Panc1 (cell line): ENCODE data around the gene LRRC70. TPM values are rescaled to one million over a fixed set of nuclear protein-coding genes. Genes with fewer than 3 reads are reported as not detected.

Source experiments
- ATAC-seq: fragments of 200-7000 bp; cut with Tn5 transposase; 2 replicates; pipeline ENCODE4 v1.9.1; 2020; ENCODE audit warnings: mild to moderate bottlenecking, moderate library complexity
- BruUV-seq: library from RNA; stranded (reverse); fragments of 400-500 nt; replicated peaks from 2 replicates; lab custom pipeline; 2021; lab: Mats Ljungman, UMichigan
- CTCF ChIA-PET: fragments of 300-600 bp; sonication (Branson Sonifier 250); formaldehyde crosslinking; loops from one replicate; lab custom pipeline; 2022; ENCODE audit warnings: antibody characterized with exemption; lab: Charles Lee
- POLR2A ChIA-PET: fragments of 300-600 bp; sonication (Branson Sonifier 250); formaldehyde crosslinking; loops from one replicate; lab custom pipeline; 2022; ENCODE audit warnings: antibody characterized with exemption; lab: Charles Lee
- DNase-seq: peaks from one replicate; pipeline ENCODE4 v3.0.0-alpha.2; 2010; ENCODE audit warnings: low read depth, low spot score
- H3K27ac ChIP-seq: 2 replicates; pipeline ENCODE4 v1.5.1; 2011; ENCODE audit warnings: mild to moderate bottlenecking, low read length, inconsistent platforms
- H3K27me3 ChIP-seq: fragments of 200-500 bp; sonication (Bioruptor generic); 2 replicates; pipeline ENCODE4 v1.6.0; 2014; ENCODE audit warnings: low read length, inconsistent platforms; ENCODE audit not compliant: control insufficient read depth, insufficient read depth
- H3K36me3 ChIP-seq: fragments of 200-500 bp; sonication (Bioruptor generic); 2 replicates; pipeline ENCODE4 v1.5.1; 2014; ENCODE audit warnings: inconsistent platforms, mild to moderate bottlenecking, low read length, moderate library complexity; ENCODE audit not compliant: control insufficient read depth, insufficient read depth
- H3K4me1 ChIP-seq: 2 replicates; pipeline ENCODE4 v1.5.1; 2011; ENCODE audit warnings: inconsistent platforms, mild to moderate bottlenecking, low read length, moderate library complexity; ENCODE audit not compliant: control insufficient read depth, insufficient read depth
- H3K4me3 ChIP-seq, 2 experiments: 2 replicates each; pipeline ENCODE4 v1.5.1; 2011 to 2012; ENCODE audit warnings: low read depth in 2 of 2, low read length in 2 of 2, mild to moderate bottlenecking in 2 of 2, inconsistent platforms in 1 of 2, moderate library complexity in 1 of 2
- H3K9me3 ChIP-seq: fragments of 200-500 bp; sonication (Bioruptor generic); 2 replicates; pipeline ENCODE4 v1.5.1; 2014; ENCODE audit warnings: low read depth, mild to moderate bottlenecking, inconsistent platforms, low read length, moderate library complexity; ENCODE audit not compliant: control insufficient read depth, insufficient read depth
- POLR2AphosphoS5 ChIP-seq: IDR thresholded peaks from 2 replicates; pipeline ENCODE4 v1.6.1; 2012; ENCODE audit warnings: mild to moderate bottlenecking, low read depth, low read length, moderate library complexity
- SIN3A ChIP-seq: IDR thresholded peaks from 2 replicates; pipeline ENCODE4 v1.6.1; 2012; ENCODE audit warnings: low read depth, mild to moderate bottlenecking, low read length, moderate library complexity, borderline replicate concordance; ENCODE audit not compliant: insufficient read depth
- TCF7L2 ChIP-seq: IDR thresholded peaks from 2 replicates; pipeline ENCODE4 v1.6.1; 2011; ENCODE audit warnings: mild to moderate bottlenecking, low read depth, low read length, inconsistent platforms
- in situ Hi-C: cut with HindIII; loops from 2 replicates; pipeline ENCODE4 v1.10.0; 2016; ENCODE audit warnings: low sequenced_read_pairs, low pct_unique_long_range_greater_than_20kb
- intact Hi-C: fragments of 100-400 bp; cut with micrococcal nuclease; formaldehyde crosslinking; loops from one replicate; pipeline ENCODE4 v1.10.0; 2022; ENCODE audit not compliant: unreplicated experiment
- total RNA-seq: library from RNA; stranded (reverse); gene quantifications from one replicate; pipeline ENCODE4 v1.2.1, GENCODE V29; 2021; ENCODE audit not compliant: unreplicated experiment
- TF ChIP-seq, protein P1 (sequence below): fragments of 450-650 bp; IDR thresholded peaks from 2 replicates; pipeline ENCODE4 v1.5.1; 2017; ENCODE audit warnings: mild to moderate bottlenecking
- TF ChIP-seq, protein P2 (sequence below), 2 experiments: IDR thresholded peaks; 2 replicates each; pipeline ENCODE4 v1.6.1; 2011 to 2012; ENCODE audit warnings: low read depth in 2 of 2, control low read depth in 1 of 2, low read length in 1 of 2, mild to moderate bottlenecking in 1 of 2, moderate library complexity in 1 of 2; ENCODE audit not compliant: insufficient read depth in 1 of 2

The LRRC70 gene
- total RNA-seq, 1 experiment from 2014 or later = 0.13 TPM

- no peak for DNase-seq
- no peak overlapping the region for H3K4me3 ChIP-seq
- ChIA-PET POLR2A (no interaction called here), CTCF (no interaction called here)
- TF ChIP-seq, protein P1, sequence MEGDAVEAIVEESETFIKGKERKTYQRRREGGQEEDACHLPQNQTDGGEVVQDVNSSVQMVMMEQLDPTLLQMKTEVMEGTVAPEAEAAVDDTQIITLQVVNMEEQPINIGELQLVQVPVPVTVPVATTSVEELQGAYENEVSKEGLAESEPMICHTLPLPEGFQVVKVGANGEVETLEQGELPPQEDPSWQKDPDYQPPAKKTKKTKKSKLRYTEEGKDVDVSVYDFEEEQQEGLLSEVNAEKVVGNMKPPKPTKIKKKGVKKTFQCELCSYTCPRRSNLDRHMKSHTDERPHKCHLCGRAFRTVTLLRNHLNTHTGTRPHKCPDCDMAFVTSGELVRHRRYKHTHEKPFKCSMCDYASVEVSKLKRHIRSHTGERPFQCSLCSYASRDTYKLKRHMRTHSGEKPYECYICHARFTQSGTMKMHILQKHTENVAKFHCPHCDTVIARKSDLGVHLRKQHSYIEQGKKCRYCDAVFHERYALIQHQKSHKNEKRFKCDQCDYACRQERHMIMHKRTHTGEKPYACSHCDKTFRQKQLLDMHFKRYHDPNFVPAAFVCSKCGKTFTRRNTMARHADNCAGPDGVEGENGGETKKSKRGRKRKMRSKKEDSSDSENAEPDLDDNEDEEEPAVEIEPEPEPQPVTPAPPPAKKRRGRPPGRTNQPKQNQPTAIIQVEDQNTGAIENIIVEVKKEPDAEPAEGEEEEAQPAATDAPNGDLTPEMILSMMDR = no peak
- TF ChIP-seq, protein P2, sequence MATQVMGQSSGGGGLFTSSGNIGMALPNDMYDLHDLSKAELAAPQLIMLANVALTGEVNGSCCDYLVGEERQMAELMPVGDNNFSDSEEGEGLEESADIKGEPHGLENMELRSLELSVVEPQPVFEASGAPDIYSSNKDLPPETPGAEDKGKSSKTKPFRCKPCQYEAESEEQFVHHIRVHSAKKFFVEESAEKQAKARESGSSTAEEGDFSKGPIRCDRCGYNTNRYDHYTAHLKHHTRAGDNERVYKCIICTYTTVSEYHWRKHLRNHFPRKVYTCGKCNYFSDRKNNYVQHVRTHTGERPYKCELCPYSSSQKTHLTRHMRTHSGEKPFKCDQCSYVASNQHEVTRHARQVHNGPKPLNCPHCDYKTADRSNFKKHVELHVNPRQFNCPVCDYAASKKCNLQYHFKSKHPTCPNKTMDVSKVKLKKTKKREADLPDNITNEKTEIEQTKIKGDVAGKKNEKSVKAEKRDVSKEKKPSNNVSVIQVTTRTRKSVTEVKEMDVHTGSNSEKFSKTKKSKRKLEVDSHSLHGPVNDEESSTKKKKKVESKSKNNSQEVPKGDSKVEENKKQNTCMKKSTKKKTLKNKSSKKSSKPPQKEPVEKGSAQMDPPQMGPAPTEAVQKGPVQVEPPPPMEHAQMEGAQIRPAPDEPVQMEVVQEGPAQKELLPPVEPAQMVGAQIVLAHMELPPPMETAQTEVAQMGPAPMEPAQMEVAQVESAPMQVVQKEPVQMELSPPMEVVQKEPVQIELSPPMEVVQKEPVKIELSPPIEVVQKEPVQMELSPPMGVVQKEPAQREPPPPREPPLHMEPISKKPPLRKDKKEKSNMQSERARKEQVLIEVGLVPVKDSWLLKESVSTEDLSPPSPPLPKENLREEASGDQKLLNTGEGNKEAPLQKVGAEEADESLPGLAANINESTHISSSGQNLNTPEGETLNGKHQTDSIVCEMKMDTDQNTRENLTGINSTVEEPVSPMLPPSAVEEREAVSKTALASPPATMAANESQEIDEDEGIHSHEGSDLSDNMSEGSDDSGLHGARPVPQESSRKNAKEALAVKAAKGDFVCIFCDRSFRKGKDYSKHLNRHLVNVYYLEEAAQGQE (IDR thresholded peaks at IDR 0.05; ENCODE audit: insufficient read depth in 1 of 2, low read depth in 2 of 2, low read length in 1 of 2) = no peak
- no peak for TF ChIP-seq TCF7L2
- ATAC-seq = no peak
- no peak overlapping the region for H3K27ac ChIP-seq
- H3K36me3 ChIP-seq = no peaks in the 10 kb centered on the region
- no peaks in the 10 kb centered on the region for H3K4me1 ChIP-seq
- BruUV-seq = no TSS peak
- in situ Hi-C loops (no loop called here), intact Hi-C loops (no loop called here)
- no peaks in the 10 kb centered on the region for H3K9me3 ChIP-seq
- H3K27me3 ChIP-seq = no peaks in the 10 kb centered on the region
These were observed 7.1 kb downstream of the LRRC70 start for GRCh38 chr5:62585751-62586150.

DNA sequence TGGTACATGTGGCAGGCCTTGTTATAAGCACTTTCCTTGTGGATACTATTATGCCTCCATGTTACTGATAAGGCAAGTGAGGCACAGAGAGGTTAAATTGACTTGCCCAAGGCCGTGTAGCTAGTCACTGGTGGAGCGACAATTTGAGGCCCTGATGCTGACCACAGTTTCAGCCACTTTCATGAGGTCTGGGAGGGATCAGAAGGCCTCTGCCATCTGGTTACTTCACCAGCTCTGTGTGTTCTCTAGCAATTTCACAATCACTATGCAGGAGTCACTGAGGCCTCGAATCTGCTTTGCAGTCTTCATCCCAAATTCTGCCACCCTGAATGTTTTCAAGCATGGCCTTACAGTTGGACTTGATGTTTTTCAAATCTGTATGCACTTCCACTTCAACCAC is 9.1 kb downstream of the LRRC70 start:
- Histone ChIP-seq H3K27me3 (no peaks in the 10 kb centered on the region), H3K36me3 (no peaks in the 10 kb centered on the region), H3K4me1 (no peaks in the 10 kb centered on the region), H3K4me3 (no peak overlapping the region), H3K27ac (no peak overlapping the region), H3K9me3 (no peaks in the 10 kb centered on the region)
- POLR2A ChIA-PET = interaction anchor here (0.7 kb wide), 1 partner anchor 942 kb away, joined by 4 read pairs; no protein-coding TSS in a partner anchor
- in situ Hi-C loops = no loop called here
- DNase-seq (no peak), ATAC-seq (no peak)
- intact Hi-C loops = no loop called here
- CTCF ChIA-PET = no interaction called here
- TF ChIP-seq, protein P2 (IDR thresholded peaks at IDR 0.05; ENCODE audit: insufficient read depth in 1 of 2, low read depth in 2 of 2, low read length in 1 of 2) = no peak
- TF ChIP-seq POLR2AphosphoS5 (no peak), TCF7L2 (no peak), SIN3A (no peak)
- TF ChIP-seq, protein P1 = no peak
- BruUV-seq = no TSS peak
